Caco-2 (cell line): ENCODE data around the gene AUH. TPM values are rescaled to one million over a fixed set of nuclear protein-coding genes. Genes with fewer than 3 reads are reported as not detected.

Source experiments
- BruUV-seq: library from RNA; stranded (reverse); fragments of 400-500 nt; replicated peaks from 2 replicates; lab custom pipeline; 2021; lab: Mats Ljungman, UMichigan
- CTCF ChIA-PET: fragments of 300-600 bp; sonication (Branson Sonifier 250); formaldehyde crosslinking; loops from one replicate; lab custom pipeline; 2022; ENCODE audit warnings: antibody characterized with exemption; lab: Charles Lee
- POLR2A ChIA-PET: fragments of 300-600 bp; sonication (Branson Sonifier 250); formaldehyde crosslinking; loops from one replicate; lab custom pipeline; 2022; ENCODE audit warnings: antibody characterized with exemption; lab: Charles Lee
- DNase-seq, 2 experiments: peaks; one replicate each; pipeline versions ENCODE4 v3.0.0 to v3.0.0-alpha.2; 2020 to 2022
- H3K27me3 ChIP-seq: replicated peaks from 2 replicates; pipeline ENCODE4 v1.6.0; 2011; ENCODE audit warnings: low read length; ENCODE audit not compliant: control insufficient read depth, insufficient read depth
- H3K36me3 ChIP-seq: 2 replicates; pipeline ENCODE4 v1.5.1; 2011; ENCODE audit warnings: low read length; ENCODE audit not compliant: control insufficient read depth, insufficient read depth
- H3K4me1 ChIP-seq: fragments of 250-450 bp; sonication (Bioruptor Pico); 2 replicates; pipeline ENCODE4 v1.5.1; 2020; ENCODE audit warnings: mild to moderate bottlenecking
- H3K4me3 ChIP-seq: 2 replicates; pipeline ENCODE4 v1.5.1; 2011; ENCODE audit warnings: low read depth, mild to moderate bottlenecking, control low read depth, low read length
- H3K9me3 ChIP-seq: fragments of 250-450 bp; sonication (Bioruptor Pico); 2 replicates; pipeline ENCODE4 v1.5.1; 2020; ENCODE audit warnings: mild to moderate bottlenecking, moderate library complexity
- H3K27ac Mint-ChIP-seq: one replicate; pipeline ENCODE4 v1.8.0; 2022; ENCODE audit warnings: mixed read lengths; ENCODE audit not compliant: unreplicated experiment
- H3K27me3 Mint-ChIP-seq: one replicate; pipeline ENCODE4 v1.8.0; 2022; ENCODE audit warnings: mixed read lengths; ENCODE audit not compliant: insufficient read depth, unreplicated experiment
- H3K36me3 Mint-ChIP-seq: one replicate; pipeline ENCODE4 v1.8.0; 2022; ENCODE audit warnings: mild to moderate bottlenecking, mixed read lengths; ENCODE audit not compliant: insufficient read depth, unreplicated experiment
- H3K4me1 Mint-ChIP-seq: one replicate; pipeline ENCODE4 v1.8.0; 2022; ENCODE audit warnings: low read depth, mixed read lengths; ENCODE audit not compliant: unreplicated experiment
- H3K4me3 Mint-ChIP-seq: one replicate; pipeline ENCODE4 v1.8.0; 2022; ENCODE audit warnings: mild to moderate bottlenecking, moderate library complexity, mixed read lengths; ENCODE audit not compliant: unreplicated experiment
- H3K9me3 Mint-ChIP-seq: one replicate; pipeline ENCODE4 v1.8.0; 2022; ENCODE audit warnings: mixed read lengths; ENCODE audit not compliant: unreplicated experiment
- CTCF ChIP-seq, 2 experiments: fragments of 200-600 bp in 1 of 2; IDR thresholded peaks; 1 replicate in 1 of 2; 2 replicates in 1 of 2; pipeline versions ENCODE4 v1.5.1 to v1.8.0; 2011 to 2022; ENCODE audit warnings: antibody characterized with exemption in 1 of 2, control low read depth in 1 of 2, inconsistent platforms in 1 of 2, low read depth in 1 of 2, low read length in 1 of 2, mild to moderate bottlenecking in 1 of 2, moderate library complexity in 1 of 2; ENCODE audit not compliant: insufficient read depth in 1 of 2, severe bottlenecking in 1 of 2, unreplicated experiment in 1 of 2
- intact Hi-C: fragments of 100-400 bp; cut with micrococcal nuclease; formaldehyde crosslinking; loops from one replicate; pipeline ENCODE4 v1.10.0; 2022; ENCODE audit not compliant: unreplicated experiment
- total RNA-seq: library from RNA; stranded (reverse); gene quantifications from 2 replicates; pipeline ENCODE4 v1.2.3, GENCODE V29; 2022

AUH gene
- total RNA-seq, 1 experiment from 2014 or later = 10.3 TPM

- POLR2A ChIA-PET = no interaction called here
These were observed 66.4 kb downstream of the AUH start for GRCh38 chr9:91295357-91295756.

GRCh38 chr9:91291866-91292265, 69.9 kb downstream of the AUH start:
- H3K4me3 Mint-ChIP-seq = no peak overlapping the region
- ChIA-PET CTCF (no interaction called here), POLR2A (no interaction called here)
- Histone ChIP-seq H3K27me3 (no peaks in the 10 kb centered on the region), H3K4me3 (no peak overlapping the region), H3K9me3 (no peaks in the 10 kb centered on the region), H3K4me1 (no peaks in the 10 kb centered on the region), H3K36me3 (no peaks in the 10 kb centered on the region)
- H3K4me1 Mint-ChIP-seq = no peaks in the 10 kb centered on the region
- H3K36me3 Mint-ChIP-seq = peaks cover 7% of the 10 kb centered on the region
- no peak for TF ChIP-seq CTCF (IDR thresholded peaks at IDR 0.05; ENCODE audit: insufficient read depth in 1 of 2, low read depth in 1 of 2, low read length in 1 of 2, severe bottlenecking in 1 of 2, unreplicated experiment in 1 of 2)
- no peaks in the 10 kb centered on the region for H3K9me3 Mint-ChIP-seq
- no peak for DNase-seq
- no TSS peak for BruUV-seq
- H3K27me3 Mint-ChIP-seq = no peaks in the 10 kb centered on the region
- H3K27ac Mint-ChIP-seq = no peak overlapping the region
- intact Hi-C loops = no loop called here

More at GRCh38 chr9:91295357-91295756, 66.4 kb downstream of the AUH start:
- no peak for TF ChIP-seq CTCF (IDR thresholded peaks at IDR 0.05; ENCODE audit: insufficient read depth in 1 of 2, low read depth in 1 of 2, low read length in 1 of 2, severe bottlenecking in 1 of 2, unreplicated experiment in 1 of 2)
- Histone ChIP-seq H3K9me3 (no peaks in the 10 kb centered on the region), H3K4me3 (no peak overlapping the region), H3K4me1 (no peaks in the 10 kb centered on the region), H3K27me3 (no peaks in the 10 kb centered on the region), H3K36me3 (no peaks in the 10 kb centered on the region)
- Mint-ChIP-seq H3K27ac (no peak overlapping the region), H3K36me3 (peaks cover 7% of the 10 kb centered on the region), H3K4me3 (no peak overlapping the region), H3K27me3 (no peaks in the 10 kb centered on the region), H3K9me3 (no peaks in the 10 kb centered on the region), H3K4me1 (no peaks in the 10 kb centered on the region)
- intact Hi-C loops = no loop called here
- DNase-seq = no peak
- CTCF ChIA-PET = no interaction called here
- no TSS peak for BruUV-seq

- H3K27ac Mint-ChIP-seq = no peak overlapping the region
- POLR2A ChIA-PET = no interaction called here
These were observed 72.5 kb downstream of the AUH start for GRCh38 chr9:91289244-91289643.

More at GRCh38 chr9:91289244-91289643, 72.5 kb downstream of the AUH start:
- intact Hi-C loops = no loop called here
- Histone ChIP-seq H3K4me3 (no peak overlapping the region), H3K36me3 (no peaks in the 10 kb centered on the region), H3K27me3 (no peaks in the 10 kb centered on the region), H3K9me3 (no peaks in the 10 kb centered on the region), H3K4me1 (no peaks in the 10 kb centered on the region)
- H3K4me3 Mint-ChIP-seq = no peak overlapping the region
- no peaks in the 10 kb centered on the region for H3K27me3 Mint-ChIP-seq
- CTCF ChIA-PET = no interaction called here
- no peak for TF ChIP-seq CTCF (IDR thresholded peaks at IDR 0.05; ENCODE audit: insufficient read depth in 1 of 2, low read depth in 1 of 2, low read length in 1 of 2, severe bottlenecking in 1 of 2, unreplicated experiment in 1 of 2)
- no peaks in the 10 kb centered on the region for H3K4me1 Mint-ChIP-seq
- H3K9me3 Mint-ChIP-seq = no peaks in the 10 kb centered on the region
- DNase-seq = no peak
- BruUV-seq = no TSS peak
- peaks cover 7% of the 10 kb centered on the region for H3K36me3 Mint-ChIP-seq
